Type B pancreatic cell (in vitro differentiated cells): Measurements from ENCODE around the gene PNPLA1. TPM values are rescaled to one million over a fixed set of nuclear protein-coding genes. Genes with fewer than 3 reads are reported as not detected.

Experiments
- DNase-seq: peaks from one replicate; pipeline ENCODE4 v3.0.0; 2021; ENCODE audit warnings: mixed read lengths; ENCODE audit not compliant: unreplicated experiment; ENCODE audit errors: extremely low spot score
- H3K27ac Mint-ChIP-seq: 2 replicates; pipeline ENCODE4 v1.8.0; 2021; ENCODE audit warnings: mild to moderate bottlenecking, mixed read lengths
- H3K27me3 Mint-ChIP-seq: 2 replicates; pipeline ENCODE4 v1.8.0; 2021; ENCODE audit warnings: mixed read lengths
- H3K36me3 Mint-ChIP-seq: 2 replicates; pipeline ENCODE4 v1.8.0; 2021; ENCODE audit warnings: mixed read lengths
- H3K4me1 Mint-ChIP-seq: one replicate; pipeline ENCODE4 v1.8.0; 2021; ENCODE audit warnings: mixed read lengths; ENCODE audit not compliant: unreplicated experiment
- H3K4me3 Mint-ChIP-seq: 2 replicates; pipeline ENCODE4 v1.8.0; 2021; ENCODE audit warnings: mild to moderate bottlenecking, mixed read lengths
- H3K9me3 Mint-ChIP-seq: 2 replicates; pipeline ENCODE4 v1.8.0; 2021; ENCODE audit warnings: mixed read lengths
- CTCF ChIP-seq: fragments of 200-600 bp; sonication (generic); conservative IDR thresholded peaks from 2 replicates; pipeline ENCODE4 v1.5.0; 2021; ENCODE audit warnings: antibody characterized with exemption, mild to moderate bottlenecking
- total RNA-seq: library from RNA; stranded (reverse); gene quantifications from 2 replicates; pipeline ENCODE4 v1.2.1, GENCODE V29; 2021; ENCODE audit warnings: low replicate concordance

The PNPLA1 gene
- total RNA-seq, 1 donor from 2014 or later: 0.12 TPM

GRCh38 chr6:36350681-36351571 is 81.1 kb downstream of the PNPLA1 start:
- Mint-ChIP-seq H3K27me3 (no peaks in the 10 kb centered on the region), H3K4me3 (no peak overlapping the region), H3K36me3 (no peaks in the 10 kb centered on the region), H3K27ac (peak overlapping the region; percentile 47), H3K9me3 (peaks cover 12% of the 10 kb centered on the region), H3K4me1 (peaks cover 22% of the 10 kb centered on the region)
- no peak for DNase-seq
- no peak for TF ChIP-seq CTCF

GRCh38 chr6:36352477-36353157 is 82.8 kb downstream of the PNPLA1 start:
- no peak for DNase-seq
- H3K36me3 Mint-ChIP-seq: no peaks in the 10 kb centered on the region
- peaks cover 12% of the 10 kb centered on the region for H3K9me3 Mint-ChIP-seq
- H3K4me3 Mint-ChIP-seq: no peak overlapping the region
- peaks cover 12% of the 10 kb centered on the region for H3K4me1 Mint-ChIP-seq
- TF ChIP-seq CTCF: no peak
- peak overlapping the region; percentile 29 for H3K27ac Mint-ChIP-seq
- H3K27me3 Mint-ChIP-seq: no peaks in the 10 kb centered on the region

- Mint-ChIP-seq H3K4me3 (no peak overlapping the region), H3K4me1 (peaks cover 12% of the 10 kb centered on the region), H3K27ac (peak overlapping the region; percentile 29), H3K36me3 (no peaks in the 10 kb centered on the region), H3K27me3 (no peaks in the 10 kb centered on the region), H3K9me3 (peaks cover 12% of the 10 kb centered on the region)
- TF ChIP-seq CTCF: no peak
- no peak for DNase-seq
These were observed 83.6 kb downstream of the PNPLA1 start for GRCh38 chr6:36353411-36353915.

GRCh38 chr6:36355819-36356218 is 86.0 kb downstream of the PNPLA1 start:
- H3K27me3 Mint-ChIP-seq: no peaks in the 10 kb centered on the region
- no peaks in the 10 kb centered on the region for H3K36me3 Mint-ChIP-seq
- H3K4me1 Mint-ChIP-seq: peaks cover 6% of the 10 kb centered on the region
- peaks cover 12% of the 10 kb centered on the region for H3K9me3 Mint-ChIP-seq
- no peak overlapping the region for H3K4me3 Mint-ChIP-seq
- no peak for DNase-seq
- no peak for TF ChIP-seq CTCF
- no peak overlapping the region for H3K27ac Mint-ChIP-seq

- Mint-ChIP-seq H3K9me3 (peaks cover 10% of the 10 kb centered on the region), H3K4me1 (peaks cover 4% of the 10 kb centered on the region), H3K4me3 (no peak overlapping the region), H3K27ac (no peak overlapping the region), H3K36me3 (no peaks in the 10 kb centered on the region), H3K27me3 (no peaks in the 10 kb centered on the region)
- no peak for DNase-seq
- no peak for TF ChIP-seq CTCF
These were observed 88.0 kb downstream of the PNPLA1 start for GRCh38 chr6:36357872-36358225.

Other genes starting within 250 kb of the PNPLA1 start
- gene SLC26A8, start 245.4 kb upstream of the PNPLA1 start, total RNA-seq: 0.19 TPM in 1 of 2 replicates, not detected in the other
- gene MAPK14, start 242.3 kb upstream of the PNPLA1 start, total RNA-seq: 40.1 and 52.1 TPM in 2 replicates
- 29.4 and 67.6 TPM in 2 replicates for gene MAPK13, start 139.5 kb upstream of the PNPLA1 start, total RNA-seq
- gene BRPF3, start 73.3 kb upstream of the PNPLA1 start, total RNA-seq: 47.7 and 48.4 TPM in 2 replicates
- gene BNIP5, start 66.8 kb downstream of the PNPLA1 start, total RNA-seq: 1.4 and 2.1 TPM in 2 replicates
- 1.7 and 3.3 TPM in 2 replicates for gene ETV7, start 117.6 kb downstream of the PNPLA1 start, total RNA-seq
- 0.19 TPM in 1 of 2 replicates, not detected in the other for gene PXT1, start 172.8 kb downstream of the PNPLA1 start, total RNA-seq
- 36.4 and 51.8 TPM in 2 replicates for gene KCTD20, start 172.9 kb downstream of the PNPLA1 start, total RNA-seq